Measurements from ENCODE around the gene SLC39A3. TPM values are rescaled to one million over a fixed set of nuclear protein-coding genes. Genes with fewer than 3 reads are reported as not detected.

The SLC39A3 gene
- total and polyA plus RNA-seq, 10 of the 15 experiments (the other 5 are each of a cell fraction or from before 2014, with no cell fraction given), result 0.63 to 67.1 (median 51.2) TPM

DNA sequence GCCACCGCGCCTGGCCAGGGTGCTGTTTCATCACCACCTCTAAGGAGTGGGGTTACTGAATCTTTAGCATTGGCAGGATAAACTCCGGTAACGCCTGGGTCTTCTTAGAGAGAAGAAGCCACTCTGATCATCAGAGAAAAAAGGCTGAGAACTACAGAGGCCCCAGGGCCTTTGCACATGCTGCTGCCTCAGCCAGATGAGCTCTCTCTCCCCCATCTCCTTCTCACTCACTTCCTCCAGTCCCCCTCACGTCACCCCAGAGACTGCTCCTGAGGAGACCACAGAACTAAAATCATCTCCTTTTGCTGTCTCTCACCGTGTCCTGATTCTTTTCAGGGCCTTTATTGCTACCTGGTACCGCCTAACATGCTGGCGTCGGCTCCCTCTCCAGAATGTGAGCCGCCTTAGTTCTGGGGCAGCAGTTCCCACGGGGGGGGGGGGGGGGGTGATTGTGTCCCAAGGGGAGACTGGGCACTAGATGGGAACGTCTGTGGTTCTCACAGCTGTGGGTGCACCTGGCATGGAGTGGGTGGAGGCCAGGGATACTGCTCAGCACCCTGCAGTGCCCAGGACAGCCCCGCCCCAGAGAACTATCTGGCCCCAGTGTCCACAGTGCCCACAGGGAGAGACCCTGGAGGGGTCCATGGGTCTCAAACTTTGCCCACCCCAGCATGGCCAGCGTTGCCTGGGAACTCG, 13.5 kb downstream of the SLC39A3 start:
- no TSS peak for BruUV-seq (replicated peaks)
- no peaks in the 10 kb centered on the region for H3K4me1 ChIP-seq (ENCODE audit: control insufficient read depth, insufficient read depth, low read length)
- DNase-seq (ENCODE audit: low read depth, low spot score), result no peak
- no peak for ATAC-seq
- H3K79me2 ChIP-seq (ENCODE audit: control insufficient read depth, insufficient read depth, low read length), result no peaks in the 10 kb centered on the region
- H3K36me3 ChIP-seq (ENCODE audit: control insufficient read depth in 2 of 2, insufficient read depth in 2 of 2, low read length in 1 of 2), result no peaks in the 10 kb centered on the region
- no peak overlapping the region for H3K4me2 ChIP-seq (ENCODE audit: control insufficient read depth, insufficient read depth)
- RAD21 ChIA-PET (ENCODE audit: unreplicated experiment), result interaction anchor here (1.6 kb wide), 1 partner anchor 78 kb away, joined by 7 read pairs; no protein-coding TSS in a partner anchor
- intact Hi-C loops (cut with micrococcal nuclease; ENCODE audit: unreplicated experiment) (no loop called here), in situ Hi-C loops (cut with MboI) (no loop called here)
- CTCF ChIA-PET, result interaction anchor here (1.3 kb wide), 1 partner anchor 78 kb away, joined by 3 read pairs; no protein-coding TSS in a partner anchor
- POLR2A ChIA-PET, result no interaction called here
- SMC1A ChIA-PET (ENCODE audit: uncharacterized antibody, unreplicated experiment), result no interaction called here
- no peaks in the 10 kb centered on the region for H4K20me1 ChIP-seq (ENCODE audit: control insufficient read depth, insufficient read depth)
- no peak overlapping the region for H3K9ac ChIP-seq (ENCODE audit: control insufficient read depth, insufficient read depth, low read length)
- H2AFZ ChIP-seq (ENCODE audit: control insufficient read depth, low read depth, low read length), result no peak overlapping the region
- peaks cover 0 to 2% of the 10 kb centered on the region in 2 experiments; a peak in 1 of 4 replicates for H3K27me3 ChIP-seq (replicated peaks in 1 of 2; ENCODE audit: control insufficient read depth in 2 of 2, insufficient read depth in 2 of 2, low read length in 1 of 2)
- FAIRE-seq, result no peak
- 61% methylated on average over 12 of the region's 15 CpGs for WGBS (ENCODE audit: insufficient coverage, insufficient replicate concordance, low lambda C conversion rate, missing lambda C conversion rate)
- H3K4me3 ChIP-seq, result no peak overlapping the region
- H3K27ac ChIP-seq (ENCODE audit: control insufficient read depth, insufficient read depth), result no peak overlapping the region
- TF ChIP-seq, protein P1, sequence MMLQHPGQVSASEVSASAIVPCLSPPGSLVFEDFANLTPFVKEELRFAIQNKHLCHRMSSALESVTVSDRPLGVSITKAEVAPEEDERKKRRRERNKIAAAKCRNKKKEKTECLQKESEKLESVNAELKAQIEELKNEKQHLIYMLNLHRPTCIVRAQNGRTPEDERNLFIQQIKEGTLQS (IDR thresholded peaks at IDR 0.05; ENCODE audit: borderline replicate concordance, extremely low read depth, low read depth, low read length), result no peak
- TF ChIP-seq ESRRA (IDR thresholded peaks at IDR 0.05; ENCODE audit: low read length), result no peak
- TF ChIP-seq, protein P2, sequence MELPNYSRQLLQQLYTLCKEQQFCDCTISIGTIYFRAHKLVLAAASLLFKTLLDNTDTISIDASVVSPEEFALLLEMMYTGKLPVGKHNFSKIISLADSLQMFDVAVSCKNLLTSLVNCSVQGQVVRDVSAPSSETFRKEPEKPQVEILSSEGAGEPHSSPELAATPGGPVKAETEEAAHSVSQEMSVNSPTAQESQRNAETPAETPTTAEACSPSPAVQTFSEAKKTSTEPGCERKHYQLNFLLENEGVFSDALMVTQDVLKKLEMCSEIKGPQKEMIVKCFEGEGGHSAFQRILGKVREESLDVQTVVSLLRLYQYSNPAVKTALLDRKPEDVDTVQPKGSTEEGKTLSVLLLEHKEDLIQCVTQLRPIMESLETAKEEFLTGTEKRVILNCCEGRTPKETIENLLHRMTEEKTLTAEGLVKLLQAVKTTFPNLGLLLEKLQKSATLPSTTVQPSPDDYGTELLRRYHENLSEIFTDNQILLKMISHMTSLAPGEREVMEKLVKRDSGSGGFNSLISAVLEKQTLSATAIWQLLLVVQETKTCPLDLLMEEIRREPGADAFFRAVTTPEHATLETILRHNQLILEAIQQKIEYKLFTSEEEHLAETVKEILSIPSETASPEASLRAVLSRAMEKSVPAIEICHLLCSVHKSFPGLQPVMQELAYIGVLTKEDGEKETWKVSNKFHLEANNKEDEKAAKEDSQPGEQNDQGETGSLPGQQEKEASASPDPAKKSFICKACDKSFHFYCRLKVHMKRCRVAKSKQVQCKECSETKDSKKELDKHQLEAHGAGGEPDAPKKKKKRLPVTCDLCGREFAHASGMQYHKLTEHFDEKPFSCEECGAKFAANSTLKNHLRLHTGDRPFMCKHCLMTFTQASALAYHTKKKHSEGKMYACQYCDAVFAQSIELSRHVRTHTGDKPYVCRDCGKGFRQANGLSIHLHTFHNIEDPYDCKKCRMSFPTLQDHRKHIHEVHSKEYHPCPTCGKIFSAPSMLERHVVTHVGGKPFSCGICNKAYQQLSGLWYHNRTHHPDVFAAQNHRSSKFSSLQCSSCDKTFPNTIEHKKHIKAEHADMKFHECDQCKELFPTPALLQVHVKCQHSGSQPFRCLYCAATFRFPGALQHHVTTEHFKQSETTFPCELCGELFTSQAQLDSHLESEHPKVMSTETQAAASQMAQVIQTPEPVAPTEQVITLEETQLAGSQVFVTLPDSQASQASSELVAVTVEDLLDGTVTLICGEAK (IDR thresholded peaks at IDR 0.05; ENCODE audit: borderline replicate concordance), result no peak
- TF ChIP-seq ZNF24 (IDR thresholded peaks at IDR 0.05), result no peak
- TF ChIP-seq FOXK2 (IDR thresholded peaks at IDR 0.05), result no peak
- TF ChIP-seq NFXL1 (IDR thresholded peaks at IDR 0.05; ENCODE audit: borderline replicate concordance), result no peak
- TF ChIP-seq, protein P3, sequence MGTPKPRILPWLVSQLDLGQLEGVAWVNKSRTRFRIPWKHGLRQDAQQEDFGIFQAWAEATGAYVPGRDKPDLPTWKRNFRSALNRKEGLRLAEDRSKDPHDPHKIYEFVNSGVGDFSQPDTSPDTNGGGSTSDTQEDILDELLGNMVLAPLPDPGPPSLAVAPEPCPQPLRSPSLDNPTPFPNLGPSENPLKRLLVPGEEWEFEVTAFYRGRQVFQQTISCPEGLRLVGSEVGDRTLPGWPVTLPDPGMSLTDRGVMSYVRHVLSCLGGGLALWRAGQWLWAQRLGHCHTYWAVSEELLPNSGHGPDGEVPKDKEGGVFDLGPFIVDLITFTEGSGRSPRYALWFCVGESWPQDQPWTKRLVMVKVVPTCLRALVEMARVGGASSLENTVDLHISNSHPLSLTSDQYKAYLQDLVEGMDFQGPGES (IDR thresholded peaks at IDR 0.05), result no peak
- H3K9me3 ChIP-seq (replicated peaks; ENCODE audit: control insufficient read depth, insufficient read depth, low read length), result no peaks in the 10 kb centered on the region

All from GM12878 (cell line).